SK-N-SH treated with all-trans-retinoic acid at 6 μM for 48 hours (cell line): ENCODE measurements around the gene SRGN.

Experiments
- ATAC-seq: fragments of 200-7000 bp; cut with Tn5 transposase; 3 replicates; pipeline ENCODE4 v1.9.1; 2020; ENCODE audit warnings: mild to moderate bottlenecking, moderate library complexity
- ARNTL ChIP-seq: fragments of 450-650 bp; formaldehyde crosslinking; IDR thresholded peaks from 2 replicates; pipeline ENCODE4 v1.5.0; 2020; ENCODE audit warnings: low read depth, mild to moderate bottlenecking, moderate library complexity, borderline replicate concordance
- BACH2 ChIP-seq: fragments of 250-450 bp; sonication (Bioruptor Pico); IDR thresholded peaks from 2 replicates; pipeline ENCODE4 v1.9.0; 2021; ENCODE audit warnings: mild to moderate bottlenecking, borderline replicate concordance
- CSDC2 ChIP-seq: fragments of 250-450 bp; sonication (Bioruptor Pico); IDR thresholded peaks from 2 replicates; pipeline ENCODE4 v1.5.0; 2020; ENCODE audit warnings: mild to moderate bottlenecking, moderate library complexity
- ESRRG ChIP-seq: fragments of 250-450 bp; sonication (Bioruptor Pico); IDR thresholded peaks from 2 replicates; pipeline ENCODE4 v1.6.1; 2021; ENCODE audit warnings: mild to moderate bottlenecking
- GLIS3 ChIP-seq: fragments of 250-450 bp; sonication (Bioruptor Pico); IDR thresholded peaks from 2 replicates; pipeline ENCODE4 v1.5.0; 2020; ENCODE audit warnings: mild to moderate bottlenecking, moderate library complexity
- ISL1 ChIP-seq: fragments of 250-450 bp; sonication (Bioruptor Pico); IDR thresholded peaks from 2 replicates; pipeline ENCODE4 v2.1.2; 2022; ENCODE audit warnings: mild to moderate bottlenecking, moderate library complexity
- OSR1 ChIP-seq: fragments of 250-450 bp; sonication (Bioruptor Pico); IDR thresholded peaks from 2 replicates; pipeline ENCODE4 v1.8.0; 2022; ENCODE audit warnings: moderate library complexity, mild to moderate bottlenecking, inconsistent platforms
- SNAI2 ChIP-seq: fragments of 250-450 bp; sonication (Bioruptor Pico); IDR thresholded peaks from 2 replicates; pipeline ENCODE4 v1.5.0; 2020; ENCODE audit warnings: mild to moderate bottlenecking, moderate library complexity
- TCF4 ChIP-seq: fragments of 250-450 bp; sonication (Bioruptor Pico); IDR thresholded peaks from 2 replicates; pipeline ENCODE4 v1.8.0; 2021; ENCODE audit warnings: mild to moderate bottlenecking, moderate library complexity, borderline replicate concordance
- TOX ChIP-seq: fragments of 250-450 bp; sonication (Bioruptor Pico); IDR thresholded peaks from 2 replicates; pipeline ENCODE4 v1.8.0; 2021; ENCODE audit warnings: mild to moderate bottlenecking, moderate library complexity, borderline replicate concordance
- ZFP3 ChIP-seq: fragments of 250-450 bp; sonication (Bioruptor Pico); IDR thresholded peaks from 2 replicates; pipeline ENCODE4 v1.5.0; 2020; ENCODE audit warnings: mild to moderate bottlenecking, moderate library complexity
- ZFP30 ChIP-seq: fragments of 450-650 bp; formaldehyde crosslinking; IDR thresholded peaks from 2 replicates; pipeline ENCODE4 v1.5.0; 2022; ENCODE audit warnings: mild to moderate bottlenecking, moderate library complexity
- ZNF565 ChIP-seq: fragments of 450-650 bp; formaldehyde crosslinking; conservative IDR thresholded peaks from 2 replicates; pipeline ENCODE4 v1.5.0; 2020; ENCODE audit warnings: low read depth, mild to moderate bottlenecking, moderate library complexity
- ZNF70 ChIP-seq: fragments of 450-650 bp; formaldehyde crosslinking; IDR thresholded peaks from 2 replicates; pipeline ENCODE4 v1.5.0; 2020; ENCODE audit warnings: mild to moderate bottlenecking, moderate library complexity
- ZNF8 ChIP-seq: fragments of 450-650 bp; formaldehyde crosslinking; IDR thresholded peaks from 2 replicates; pipeline ENCODE4 v1.5.0; 2020; ENCODE audit warnings: mild to moderate bottlenecking, moderate library complexity
- TF ChIP-seq, protein P1 (sequence below): fragments of 250-450 bp; sonication (Bioruptor Pico); IDR thresholded peaks from 2 replicates; pipeline ENCODE4 v1.8.0; 2020; ENCODE audit warnings: mild to moderate bottlenecking, moderate library complexity, borderline replicate concordance
- TF ChIP-seq, protein P2 (sequence below): fragments of 250-450 bp; sonication (Bioruptor Pico); IDR thresholded peaks from 2 replicates; pipeline ENCODE4 v1.5.0; 2020; ENCODE audit warnings: mild to moderate bottlenecking, moderate library complexity
- TF ChIP-seq, protein P3 (sequence below): fragments of 250-450 bp; sonication (Bioruptor Pico); IDR thresholded peaks from 2 replicates; pipeline ENCODE4 v1.5.1; 2020; ENCODE audit warnings: low read depth, mild to moderate bottlenecking, moderate library complexity
- TF ChIP-seq, protein P4 (sequence below): fragments of 250-450 bp; sonication (Bioruptor Pico); IDR thresholded peaks from 2 replicates; pipeline ENCODE4 v1.5.1; 2021; ENCODE audit warnings: mild to moderate bottlenecking, moderate library complexity

The SRGN gene

DNA sequence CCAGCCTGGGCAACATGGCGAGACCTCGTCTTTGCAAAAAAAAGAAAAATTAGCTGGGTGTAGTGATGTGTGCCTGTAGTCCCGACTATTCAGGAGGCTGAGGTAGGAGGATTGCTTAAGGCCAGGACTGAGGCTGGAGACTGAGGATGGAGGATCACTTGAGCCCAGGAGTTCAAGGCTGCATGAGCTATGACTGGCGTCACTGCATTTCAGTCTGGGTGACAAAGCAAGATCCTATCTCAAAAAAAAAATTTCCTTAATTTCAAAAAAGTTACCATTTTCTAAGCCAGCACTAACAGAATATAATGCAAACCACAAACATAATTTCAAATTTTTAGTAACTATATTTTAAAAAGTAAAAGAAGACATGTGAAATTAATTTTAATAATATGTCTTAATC, 13.4 kb upstream of the SRGN start:
- no peak for TF ChIP-seq ISL1
- TF ChIP-seq SNAI2, result no peak
- TF ChIP-seq ESRRG (CRISPR knock-in tag), result no peak
- TF ChIP-seq, protein P1, sequence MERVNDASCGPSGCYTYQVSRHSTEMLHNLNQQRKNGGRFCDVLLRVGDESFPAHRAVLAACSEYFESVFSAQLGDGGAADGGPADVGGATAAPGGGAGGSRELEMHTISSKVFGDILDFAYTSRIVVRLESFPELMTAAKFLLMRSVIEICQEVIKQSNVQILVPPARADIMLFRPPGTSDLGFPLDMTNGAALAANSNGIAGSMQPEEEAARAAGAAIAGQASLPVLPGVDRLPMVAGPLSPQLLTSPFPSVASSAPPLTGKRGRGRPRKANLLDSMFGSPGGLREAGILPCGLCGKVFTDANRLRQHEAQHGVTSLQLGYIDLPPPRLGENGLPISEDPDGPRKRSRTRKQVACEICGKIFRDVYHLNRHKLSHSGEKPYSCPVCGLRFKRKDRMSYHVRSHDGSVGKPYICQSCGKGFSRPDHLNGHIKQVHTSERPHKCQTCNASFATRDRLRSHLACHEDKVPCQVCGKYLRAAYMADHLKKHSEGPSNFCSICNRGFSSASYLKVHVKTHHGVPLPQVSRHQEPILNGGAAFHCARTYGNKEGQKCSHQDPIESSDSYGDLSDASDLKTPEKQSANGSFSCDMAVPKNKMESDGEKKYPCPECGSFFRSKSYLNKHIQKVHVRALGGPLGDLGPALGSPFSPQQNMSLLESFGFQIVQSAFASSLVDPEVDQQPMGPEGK (CRISPR knock-in tag), result no peak
- no peak for TF ChIP-seq ARNTL (CRISPR knock-in tag)
- no peak for TF ChIP-seq ZFP3
- no peak for TF ChIP-seq ZNF565 (CRISPR knock-in tag)
- TF ChIP-seq ZNF8 (CRISPR knock-in tag), result no peak
- no peak for TF ChIP-seq CSDC2 (CRISPR knock-in tag)
- TF ChIP-seq, protein P2, sequence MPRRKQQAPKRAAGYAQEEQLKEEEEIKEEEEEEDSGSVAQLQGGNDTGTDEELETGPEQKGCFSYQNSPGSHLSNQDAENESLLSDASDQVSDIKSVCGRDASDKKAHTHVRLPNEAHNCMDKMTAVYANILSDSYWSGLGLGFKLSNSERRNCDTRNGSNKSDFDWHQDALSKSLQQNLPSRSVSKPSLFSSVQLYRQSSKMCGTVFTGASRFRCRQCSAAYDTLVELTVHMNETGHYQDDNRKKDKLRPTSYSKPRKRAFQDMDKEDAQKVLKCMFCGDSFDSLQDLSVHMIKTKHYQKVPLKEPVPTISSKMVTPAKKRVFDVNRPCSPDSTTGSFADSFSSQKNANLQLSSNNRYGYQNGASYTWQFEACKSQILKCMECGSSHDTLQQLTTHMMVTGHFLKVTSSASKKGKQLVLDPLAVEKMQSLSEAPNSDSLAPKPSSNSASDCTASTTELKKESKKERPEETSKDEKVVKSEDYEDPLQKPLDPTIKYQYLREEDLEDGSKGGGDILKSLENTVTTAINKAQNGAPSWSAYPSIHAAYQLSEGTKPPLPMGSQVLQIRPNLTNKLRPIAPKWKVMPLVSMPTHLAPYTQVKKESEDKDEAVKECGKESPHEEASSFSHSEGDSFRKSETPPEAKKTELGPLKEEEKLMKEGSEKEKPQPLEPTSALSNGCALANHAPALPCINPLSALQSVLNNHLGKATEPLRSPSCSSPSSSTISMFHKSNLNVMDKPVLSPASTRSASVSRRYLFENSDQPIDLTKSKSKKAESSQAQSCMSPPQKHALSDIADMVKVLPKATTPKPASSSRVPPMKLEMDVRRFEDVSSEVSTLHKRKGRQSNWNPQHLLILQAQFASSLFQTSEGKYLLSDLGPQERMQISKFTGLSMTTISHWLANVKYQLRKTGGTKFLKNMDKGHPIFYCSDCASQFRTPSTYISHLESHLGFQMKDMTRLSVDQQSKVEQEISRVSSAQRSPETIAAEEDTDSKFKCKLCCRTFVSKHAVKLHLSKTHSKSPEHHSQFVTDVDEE (CRISPR knock-in tag), result no peak
- TF ChIP-seq TCF4 (CRISPR knock-in tag), result no peak
- TF ChIP-seq GLIS3, result no peak
- TF ChIP-seq ZFP30 (CRISPR knock-in tag), result no peak
- TF ChIP-seq, protein P3, sequence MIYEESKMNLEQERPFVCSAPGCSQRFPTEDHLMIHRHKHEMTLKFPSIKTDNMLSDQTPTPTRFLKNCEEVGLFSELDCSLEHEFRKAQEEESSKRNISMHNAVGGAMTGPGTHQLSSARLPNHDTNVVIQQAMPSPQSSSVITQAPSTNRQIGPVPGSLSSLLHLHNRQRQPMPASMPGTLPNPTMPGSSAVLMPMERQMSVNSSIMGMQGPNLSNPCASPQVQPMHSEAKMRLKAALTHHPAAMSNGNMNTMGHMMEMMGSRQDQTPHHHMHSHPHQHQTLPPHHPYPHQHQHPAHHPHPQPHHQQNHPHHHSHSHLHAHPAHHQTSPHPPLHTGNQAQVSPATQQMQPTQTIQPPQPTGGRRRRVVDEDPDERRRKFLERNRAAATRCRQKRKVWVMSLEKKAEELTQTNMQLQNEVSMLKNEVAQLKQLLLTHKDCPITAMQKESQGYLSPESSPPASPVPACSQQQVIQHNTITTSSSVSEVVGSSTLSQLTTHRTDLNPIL (CRISPR knock-in tag), result no peak
- no peak for TF ChIP-seq ZNF70 (CRISPR knock-in tag)
- no peak for TF ChIP-seq OSR1 (CRISPR knock-in tag)
- TF ChIP-seq, protein P4, sequence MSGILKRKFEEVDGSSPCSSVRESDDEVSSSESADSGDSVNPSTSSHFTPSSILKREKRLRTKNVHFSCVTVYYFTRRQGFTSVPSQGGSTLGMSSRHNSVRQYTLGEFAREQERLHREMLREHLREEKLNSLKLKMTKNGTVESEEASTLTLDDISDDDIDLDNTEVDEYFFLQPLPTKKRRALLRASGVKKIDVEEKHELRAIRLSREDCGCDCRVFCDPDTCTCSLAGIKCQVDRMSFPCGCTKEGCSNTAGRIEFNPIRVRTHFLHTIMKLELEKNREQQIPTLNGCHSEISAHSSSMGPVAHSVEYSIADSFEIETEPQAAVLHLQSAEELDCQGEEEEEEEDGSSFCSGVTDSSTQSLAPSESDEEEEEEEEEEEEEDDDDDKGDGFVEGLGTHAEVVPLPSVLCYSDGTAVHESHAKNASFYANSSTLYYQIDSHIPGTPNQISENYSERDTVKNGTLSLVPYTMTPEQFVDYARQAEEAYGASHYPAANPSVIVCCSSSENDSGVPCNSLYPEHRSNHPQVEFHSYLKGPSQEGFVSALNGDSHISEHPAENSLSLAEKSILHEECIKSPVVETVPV (CRISPR knock-in tag), result no peak
- TF ChIP-seq BACH2 (CRISPR knock-in tag), result no peak
- TF ChIP-seq TOX (CRISPR knock-in tag), result no peak
- ATAC-seq, result no peak

DNA sequence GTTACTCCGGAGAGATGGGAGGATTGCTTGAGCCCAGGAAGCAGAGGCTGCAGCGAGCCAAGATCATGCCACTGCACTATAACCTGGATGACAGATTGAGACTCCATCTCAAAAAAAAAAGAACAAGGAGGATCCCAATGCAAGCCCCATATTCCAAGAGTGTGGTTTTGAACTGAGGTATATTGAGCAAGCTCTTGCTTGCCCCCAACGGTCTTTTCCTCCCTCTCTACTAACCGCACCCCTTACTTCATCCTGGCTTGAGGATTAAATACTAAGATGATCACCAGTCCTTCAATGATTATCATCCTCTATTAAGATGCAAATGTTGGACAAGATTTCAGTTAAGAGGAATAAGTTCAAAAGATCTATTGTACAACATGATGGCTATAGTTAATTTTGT, 12.5 kb upstream of the SRGN start:
- no peak for ATAC-seq
- TF ChIP-seq, protein P3 (CRISPR knock-in tag), result no peak
- TF ChIP-seq, all 23 proteins: peak for 0

DNA sequence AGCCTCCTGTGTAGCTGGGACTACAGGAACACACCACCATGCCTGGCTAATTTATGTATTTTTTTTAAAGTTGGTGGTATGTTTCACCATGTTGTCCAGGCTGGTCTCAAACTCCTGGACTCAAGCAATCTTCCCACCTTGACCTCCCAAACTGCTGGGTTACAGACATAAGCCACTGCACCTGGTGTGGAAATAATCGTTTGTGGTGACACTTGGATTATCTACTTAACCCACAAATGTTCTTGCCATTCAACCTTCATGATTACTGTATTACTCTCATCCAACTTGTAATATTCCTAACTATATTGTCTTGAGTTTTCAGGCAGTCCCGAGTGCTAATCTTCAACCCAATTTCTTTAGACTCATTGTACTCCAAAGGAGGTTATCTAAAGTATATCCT, 9.6 kb upstream of the SRGN start:
- ATAC-seq, result no peak
- TF ChIP-seq SNAI2 (no peak), GLIS3 (no peak), ZFP3 (no peak), BACH2 (CRISPR knock-in tag) (no peak), ZNF70 (CRISPR knock-in tag) (no peak), OSR1 (CRISPR knock-in tag) (no peak)
- TF ChIP-seq, protein P1 (CRISPR knock-in tag), result no peak
